GDM1 (cell line): ENCODE measurements around the gene GRK5.

ENCODE experiments used
- DNase-seq: peaks from one replicate; lab custom pipeline; 2025; lab: John Stamatoyannopoulos, UW

Gene GRK5

DNA sequence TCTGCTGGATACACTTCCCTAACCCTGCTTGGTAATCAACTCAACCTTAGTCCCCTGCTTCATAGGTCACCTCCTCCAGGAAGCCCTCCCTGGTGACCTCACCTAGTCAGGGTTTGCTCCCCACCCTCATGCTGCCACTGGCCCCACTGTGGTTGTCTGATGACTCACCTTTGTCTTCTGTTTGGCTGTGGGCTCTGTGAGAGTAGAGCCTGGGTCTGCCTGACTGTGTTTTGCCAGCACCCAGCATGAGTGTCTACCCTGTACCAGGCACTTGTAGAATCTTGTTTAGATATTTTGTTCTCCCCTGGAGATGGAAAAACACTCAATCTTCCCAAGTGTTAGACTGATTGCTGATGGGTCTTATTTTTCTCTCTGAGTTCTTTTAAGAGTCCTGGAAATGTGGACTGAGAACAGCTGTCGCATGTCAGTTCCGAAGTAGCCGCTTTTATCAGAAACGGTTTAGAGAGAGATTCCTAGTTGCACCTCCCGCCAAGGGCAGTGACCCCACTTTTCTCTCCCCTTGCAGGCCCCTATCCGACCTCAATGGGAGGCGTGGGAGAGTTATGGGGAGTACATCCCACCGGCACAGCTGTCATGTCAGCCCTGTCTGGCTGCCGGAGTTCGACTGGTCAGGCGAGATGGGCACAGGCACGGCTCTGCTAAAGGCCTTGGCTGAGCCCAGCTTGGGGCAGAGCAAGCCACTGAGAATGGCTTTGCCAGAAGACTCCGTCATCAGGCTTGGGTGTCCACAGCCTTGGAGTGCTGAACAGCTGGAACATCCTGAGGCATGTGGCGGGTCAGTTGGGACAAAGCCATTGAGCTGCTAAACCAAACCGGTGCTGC, 134.3 kb downstream of the GRK5 start:
- no peak for DNase-seq

DNA sequence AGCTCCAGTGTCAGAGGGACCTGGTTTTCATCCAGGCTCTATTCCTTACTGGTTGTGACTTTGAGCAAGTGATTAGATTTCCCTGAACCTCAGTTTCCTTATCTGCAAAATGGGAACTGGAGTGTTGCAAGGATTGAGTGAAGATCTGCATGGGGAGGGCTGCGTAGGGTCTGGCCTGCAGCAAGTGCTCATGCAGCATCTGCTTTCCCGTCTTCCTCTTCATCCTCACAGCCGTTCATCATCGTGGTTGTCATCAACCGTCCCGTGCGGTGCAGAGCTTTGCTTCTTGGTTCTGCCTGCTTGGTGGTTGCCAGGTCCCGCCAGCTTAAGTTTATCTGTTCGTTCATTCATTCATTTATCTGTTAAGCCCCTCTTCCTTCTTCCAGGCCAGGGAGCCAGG, 135.0 kb downstream of the GRK5 start:
- DNase-seq: no peak

DNA sequence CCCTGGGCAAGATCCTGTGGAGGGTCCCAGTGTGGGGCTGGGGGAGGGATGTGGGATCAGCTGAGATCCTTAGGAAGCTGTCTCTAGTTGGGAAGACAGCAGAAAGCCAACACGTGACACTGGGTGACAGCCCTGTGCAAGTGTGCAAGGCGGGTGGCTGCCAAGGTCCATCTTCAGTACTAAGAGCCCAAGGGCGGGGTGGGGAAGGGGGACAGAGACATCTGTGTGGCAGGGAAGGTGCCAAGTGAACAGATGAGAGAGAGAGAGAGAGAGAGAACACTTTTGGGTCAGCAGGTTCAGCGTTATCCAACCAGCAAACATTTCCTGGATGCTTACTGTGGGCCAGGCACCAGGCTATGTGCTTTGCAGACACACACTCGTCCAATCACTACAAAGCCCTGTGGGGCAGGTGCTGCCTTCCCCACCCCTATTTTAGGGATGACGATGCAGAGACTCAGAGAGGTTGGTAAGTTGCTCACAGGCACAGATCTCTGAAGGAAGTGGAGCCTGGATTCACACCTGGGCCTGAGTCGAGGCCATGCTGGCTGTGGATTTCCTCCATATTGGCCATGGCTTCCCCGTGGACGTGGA, 135.7 kb downstream of the GRK5 start:
- DNase-seq: no peak

DNA sequence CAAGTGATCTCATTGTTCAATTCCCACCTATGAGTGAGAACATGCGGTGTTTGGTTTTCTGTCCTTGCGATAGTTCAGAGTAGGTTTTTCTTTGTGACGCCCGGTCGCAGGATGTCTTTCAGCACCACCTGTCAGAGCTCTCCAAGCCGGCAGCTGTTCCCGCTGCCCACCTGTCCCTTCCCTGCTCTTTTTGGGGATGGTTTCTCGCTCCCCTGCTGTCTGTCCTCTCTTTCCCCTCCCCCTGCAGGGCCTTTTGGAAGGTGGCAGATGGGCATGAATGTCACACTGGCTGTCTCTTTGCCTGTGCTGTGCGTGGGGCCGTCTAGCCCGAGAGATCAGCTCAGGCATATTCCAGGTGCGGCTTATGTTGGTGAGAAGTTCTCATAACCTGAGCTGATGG, 137.0 kb downstream of the GRK5 start:
- no peak for DNase-seq

DNA sequence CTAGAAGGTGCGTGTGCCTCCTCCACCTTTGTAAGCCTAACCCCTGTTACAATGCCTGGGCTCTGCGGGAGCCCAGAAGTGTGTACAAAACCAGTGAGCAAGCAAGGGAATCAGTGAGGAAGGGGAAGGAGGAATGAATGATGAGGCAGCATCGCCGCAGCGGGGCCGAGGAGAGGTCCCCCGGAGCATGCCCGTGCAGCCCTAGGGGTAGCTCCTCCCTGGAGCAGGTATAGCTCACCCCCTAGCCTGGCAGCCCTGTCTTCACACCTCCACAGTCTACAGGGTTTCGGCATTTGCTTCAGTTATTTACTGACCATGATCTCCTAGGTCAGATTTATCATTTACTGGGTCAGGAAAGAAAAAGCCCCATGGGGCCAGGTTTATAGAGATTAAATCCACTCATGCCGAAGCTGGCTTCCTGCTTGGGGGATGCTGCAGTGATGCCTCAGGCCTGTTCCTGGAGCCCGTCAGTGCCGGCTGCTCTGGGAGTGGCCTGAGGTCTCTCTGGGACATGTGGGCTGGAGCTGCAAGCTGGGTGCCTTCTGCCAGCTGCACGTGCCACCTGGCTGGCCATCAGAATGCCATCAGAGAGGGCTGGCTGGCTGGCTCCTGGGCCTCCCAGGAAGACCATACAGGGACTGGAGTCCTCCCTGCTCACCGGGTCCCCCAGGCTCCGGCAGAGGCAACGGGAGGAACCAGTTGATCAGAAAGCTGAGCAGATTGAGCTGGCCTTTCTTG, 138.9 kb downstream of the GRK5 start:
- no peak for DNase-seq

- DNase-seq: no peak
These were observed 140.0 kb downstream of the GRK5 start for GRCh38 chr10:119347181-119347974.

DNA sequence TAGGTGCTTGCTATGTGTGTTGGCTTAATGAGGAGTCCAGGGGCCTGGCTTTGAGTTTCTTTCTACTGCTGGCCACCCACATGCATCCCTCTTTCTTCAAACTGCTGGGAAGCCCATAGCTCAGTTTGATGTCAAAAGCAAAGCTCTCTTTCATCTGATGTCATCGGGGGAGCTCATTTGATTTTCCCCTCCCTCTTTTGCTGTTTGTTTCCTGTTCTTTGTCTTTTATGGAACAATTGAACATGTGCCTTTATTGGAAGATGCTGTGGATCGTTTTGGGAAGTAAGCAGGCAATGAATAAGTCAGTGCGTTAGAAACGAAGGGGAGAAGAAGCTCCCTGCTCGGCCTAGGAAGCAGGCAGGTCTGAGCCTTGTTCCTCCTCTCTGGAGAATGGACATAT, 140.7 kb downstream of the GRK5 start:
- DNase-seq: no peak

- no peak for DNase-seq
These were observed 141.3 kb downstream of the GRK5 start for GRCh38 chr10:119348516-119349240.

DNA sequence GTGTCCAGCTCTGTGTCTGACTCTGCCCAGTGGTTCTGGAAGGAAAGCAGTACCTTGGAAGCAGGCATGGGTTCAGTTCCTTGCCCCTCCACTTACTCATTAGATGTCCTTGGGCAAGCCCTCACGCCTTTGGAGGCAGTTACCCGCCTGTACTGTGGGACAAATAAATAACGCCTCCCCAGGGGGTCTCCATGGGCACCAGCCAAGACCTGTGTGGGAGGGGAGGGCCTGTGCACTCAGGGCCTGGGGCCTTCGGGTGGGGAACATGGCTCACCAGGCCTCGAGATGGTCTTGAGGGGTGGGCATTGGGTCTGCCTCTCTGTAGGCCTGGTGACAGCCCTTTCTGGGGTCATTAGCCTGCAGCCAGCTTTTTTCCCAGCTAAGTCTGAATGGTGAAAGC, 142.0 kb downstream of the GRK5 start:
- DNase-seq: no peak

DNA sequence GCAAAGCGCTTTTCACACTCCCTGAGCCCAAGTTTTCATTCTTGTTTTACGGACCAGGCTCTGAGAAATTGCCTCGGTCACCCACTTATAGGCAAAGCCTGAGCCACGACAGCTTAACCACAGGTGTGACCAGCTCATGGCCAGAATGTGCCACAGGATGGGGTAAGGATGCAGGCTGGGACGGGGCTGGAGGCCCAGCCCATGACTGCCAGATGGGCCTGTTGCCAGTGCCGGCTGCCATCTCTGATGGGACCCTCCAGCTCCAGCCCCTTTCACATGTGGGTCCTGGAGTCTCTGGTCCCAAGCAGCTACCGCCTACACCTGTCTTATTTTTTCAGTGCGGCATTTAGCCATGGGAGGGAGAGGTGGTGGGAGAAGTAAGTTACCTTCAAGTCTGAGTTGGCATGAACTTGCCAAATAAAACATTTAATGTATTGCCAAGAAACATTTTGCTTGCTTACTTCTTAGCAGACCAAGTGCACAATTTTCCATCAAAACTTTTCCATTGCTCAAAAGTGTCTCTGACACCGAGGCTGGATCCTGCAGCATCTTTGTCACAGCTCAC, 142.6 kb downstream of the GRK5 start:
- no peak for DNase-seq

GRCh38 chr10:119350502-119351097, 143.2 kb downstream of the GRK5 start:
- DNase-seq: no peak

DNA sequence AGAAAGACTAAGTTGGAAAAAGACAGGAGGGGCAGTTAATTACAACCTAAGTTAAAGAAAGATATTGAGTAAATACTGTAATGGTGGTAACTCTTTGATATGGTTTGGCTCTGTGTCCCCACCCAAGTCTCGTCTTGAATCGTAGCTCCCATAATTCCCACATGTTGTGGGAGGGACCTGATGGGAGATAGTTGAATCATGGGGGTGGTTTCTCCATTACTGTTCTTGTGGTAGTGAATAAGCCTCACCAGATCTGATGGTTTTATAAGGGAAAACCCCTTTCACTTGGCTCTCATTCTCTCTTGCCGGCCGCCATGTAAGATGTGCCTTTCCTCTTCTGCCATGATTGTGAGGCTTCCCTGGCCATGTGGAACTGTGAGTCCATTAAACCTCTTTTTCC, 143.8 kb downstream of the GRK5 start:
- no peak for DNase-seq

DNA sequence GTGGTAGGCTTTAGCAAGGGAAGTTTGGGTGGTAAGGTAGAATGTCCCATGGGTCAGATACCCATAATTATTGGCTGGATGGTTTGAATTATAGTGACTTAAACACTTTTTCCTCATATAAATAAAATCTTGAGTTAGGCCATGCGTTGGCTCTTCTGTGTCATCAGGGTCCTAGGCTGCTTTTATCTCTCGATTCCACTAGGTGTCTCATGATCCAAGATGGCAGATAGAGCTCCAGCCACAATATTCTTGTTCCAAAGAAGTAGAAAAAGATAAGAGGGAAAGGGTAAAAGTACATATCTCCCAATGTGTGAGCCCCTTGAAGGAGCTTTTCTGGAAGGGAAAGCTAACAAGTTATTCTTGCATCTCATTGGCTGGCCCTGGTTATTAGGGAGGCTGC, 144.7 kb downstream of the GRK5 start:
- DNase-seq: no peak

- DNase-seq: no peak
These were observed 145.4 kb downstream of the GRK5 start for GRCh38 chr10:119352807-119353206.

DNA sequence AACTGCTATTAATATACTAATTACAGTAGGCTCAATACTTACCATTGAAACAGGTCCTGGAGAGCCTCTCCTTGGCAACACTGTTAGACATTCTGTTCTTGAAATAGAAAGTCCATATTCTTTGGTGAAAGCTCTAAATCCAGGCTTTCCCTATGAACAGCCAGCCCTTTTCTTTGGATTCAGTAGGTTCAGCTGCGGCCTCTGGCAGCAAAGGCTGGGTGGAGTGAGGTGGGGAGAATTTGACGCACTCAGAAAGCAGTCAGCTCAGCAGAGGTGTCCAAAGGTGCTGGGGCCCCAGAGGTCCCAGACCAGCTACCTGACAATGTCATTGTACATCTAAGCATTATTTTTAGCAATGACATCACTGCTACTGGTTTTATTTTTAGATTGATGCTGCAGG, 146.1 kb downstream of the GRK5 start:
- no peak for DNase-seq

- DNase-seq: no peak
These were observed 148.6 kb downstream of the GRK5 start for GRCh38 chr10:119355930-119356329.

- no peak for DNase-seq
These were observed 150.2 kb downstream of the GRK5 start for GRCh38 chr10:119357412-119358151.

- DNase-seq: no peak
These were observed 150.8 kb downstream of the GRK5 start for GRCh38 chr10:119358152-119358512.

GRCh38 chr10:119358567-119358966, 151.2 kb downstream of the GRK5 start:
- no peak for DNase-seq

DNA sequence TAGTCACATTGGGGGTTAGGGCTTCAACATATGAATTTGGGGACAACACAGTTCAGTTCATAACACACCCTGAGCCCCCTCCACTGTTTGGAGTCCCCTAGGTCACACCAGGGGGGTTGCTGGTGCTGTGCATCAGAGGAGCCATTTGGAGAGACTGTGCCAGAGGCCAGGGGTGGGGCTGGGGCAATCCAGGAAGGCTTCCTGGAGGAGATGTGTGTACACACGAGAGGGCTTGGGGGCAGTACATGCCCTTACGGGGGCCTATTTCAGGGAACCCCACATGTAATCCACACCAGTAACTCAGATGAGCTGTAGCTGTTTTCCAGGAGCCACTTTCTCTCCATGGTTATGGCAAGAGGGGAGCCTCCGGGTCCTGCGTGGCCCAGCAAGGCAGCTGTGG, 151.7 kb downstream of the GRK5 start:
- DNase-seq: no peak
